NK-92 treated with Interleukin-12 subunit alpha and Interleukin-12 subunit beta, amount 100 ng/mL, for 24 hours (cell line): ENCODE measurements around the gene ANGPTL1.
"Not testable (repeated sequence)": the region's sequence is repeated elsewhere in the genome, so short reads cannot be mapped to it uniquely, and the experiment has no call there.

ENCODE experiments used
- DNase-seq: peaks from one replicate; lab custom pipeline; 2025; lab: John Stamatoyannopoulos, UW

ANGPTL1 gene

GRCh38 chr1:178867670-178868069 lies 3.2 kb downstream of the ANGPTL1 start:
- no peak for DNase-seq

DNA sequence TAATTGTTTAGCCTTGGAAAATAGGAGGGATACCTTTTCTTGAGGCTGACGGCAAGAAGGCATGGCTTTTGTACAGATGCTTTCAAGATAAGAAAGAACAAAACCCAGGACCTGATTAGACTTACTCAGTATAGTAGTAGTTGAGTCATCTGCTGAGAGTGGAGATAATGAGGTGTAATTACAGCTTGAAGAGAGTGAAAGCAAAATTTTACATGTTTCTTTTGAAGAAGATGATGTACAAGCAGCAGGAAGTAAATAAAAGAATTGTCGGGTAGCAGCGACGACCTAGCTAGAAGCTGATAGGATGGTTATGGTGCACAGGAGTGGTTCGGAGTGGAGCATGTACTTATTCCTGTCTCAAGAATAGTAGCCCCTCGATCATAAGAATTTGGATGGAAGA lies 6.6 kb downstream of the ANGPTL1 start:
- DNase-seq = no peak

DNA sequence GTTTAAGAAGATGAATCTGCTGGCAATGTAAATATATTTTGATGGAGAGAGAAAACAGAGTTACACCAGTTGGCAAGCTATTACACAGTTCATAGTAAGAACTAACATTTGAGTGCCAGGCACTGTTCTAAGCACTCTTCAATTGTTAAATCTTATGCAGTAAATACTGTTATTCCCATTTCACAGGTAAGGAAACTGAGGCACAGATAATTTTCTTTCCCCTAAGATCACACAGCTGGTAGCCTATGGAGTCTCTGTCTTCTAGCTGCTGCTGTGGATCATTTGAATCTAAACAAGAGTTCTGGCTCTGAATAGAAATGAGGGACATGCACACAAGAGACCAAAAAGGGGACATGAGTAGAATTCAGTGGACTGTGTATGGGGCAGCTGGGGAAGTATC lies 8.0 kb downstream of the ANGPTL1 start:
- no peak for DNase-seq

DNA sequence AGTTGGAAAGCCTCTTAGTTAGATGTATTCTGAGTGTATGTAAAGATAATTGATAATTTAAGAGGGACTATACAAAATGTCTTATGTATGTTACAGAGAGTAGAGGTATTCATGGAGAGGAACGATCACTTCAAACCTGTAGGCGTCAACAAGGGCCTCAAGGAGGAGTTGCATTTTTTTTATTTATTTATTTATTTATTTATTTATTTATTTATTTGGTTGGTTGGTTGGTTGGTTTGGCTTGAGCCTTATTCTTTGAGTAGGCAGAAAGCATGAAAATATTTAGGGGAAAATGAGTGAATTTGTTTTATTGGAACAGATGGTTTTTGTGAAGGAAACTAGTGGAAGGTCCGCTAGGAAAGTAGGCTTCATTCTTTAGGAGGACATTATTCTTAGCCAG lies 8.5 kb downstream of the ANGPTL1 start:
- no peak for DNase-seq

DNA sequence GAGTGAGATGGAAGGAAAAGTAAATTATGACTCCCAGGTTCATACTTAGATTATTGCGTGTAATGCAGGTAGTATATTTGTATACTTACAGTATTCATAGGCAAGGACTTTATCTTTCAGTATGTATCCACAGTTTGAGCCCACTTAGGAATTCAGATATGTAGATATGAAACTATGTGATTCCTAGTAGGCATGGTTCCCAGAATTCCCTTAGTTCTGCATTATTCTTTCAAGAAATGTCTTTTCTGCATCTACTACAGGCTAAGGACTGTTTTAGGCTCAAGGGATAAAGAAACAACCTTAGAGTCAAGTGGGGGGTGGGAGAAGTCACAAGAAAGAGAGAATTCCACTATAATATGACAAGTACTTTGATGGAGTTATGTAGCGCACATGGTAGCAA lies 13.8 kb downstream of the ANGPTL1 start:
- no peak for DNase-seq

DNA sequence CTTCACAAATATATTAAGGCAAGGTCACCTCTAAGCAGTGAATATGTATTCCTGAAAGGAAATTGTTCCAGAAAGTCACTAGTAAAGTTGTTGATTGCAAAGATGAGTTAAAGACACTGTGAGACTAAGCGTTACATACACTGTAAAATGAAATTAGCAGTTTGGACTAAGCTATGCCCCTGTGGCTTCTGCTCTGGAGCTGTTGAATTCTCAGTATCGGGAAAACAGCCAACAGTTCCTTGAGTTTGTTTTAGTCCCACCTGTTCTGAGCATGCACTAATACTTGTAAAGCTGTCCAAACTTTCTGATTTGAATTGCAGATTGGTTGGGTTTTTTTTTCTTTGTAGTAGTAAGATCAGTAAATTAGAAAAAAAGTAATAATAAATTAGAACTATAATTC lies 21.0 kb downstream of the ANGPTL1 start:
- no peak for DNase-seq

- not testable (repeated sequence) for DNase-seq
Measured at GRCh38 chr1:178847919-178848318, 23.0 kb downstream of the ANGPTL1 start.

DNA sequence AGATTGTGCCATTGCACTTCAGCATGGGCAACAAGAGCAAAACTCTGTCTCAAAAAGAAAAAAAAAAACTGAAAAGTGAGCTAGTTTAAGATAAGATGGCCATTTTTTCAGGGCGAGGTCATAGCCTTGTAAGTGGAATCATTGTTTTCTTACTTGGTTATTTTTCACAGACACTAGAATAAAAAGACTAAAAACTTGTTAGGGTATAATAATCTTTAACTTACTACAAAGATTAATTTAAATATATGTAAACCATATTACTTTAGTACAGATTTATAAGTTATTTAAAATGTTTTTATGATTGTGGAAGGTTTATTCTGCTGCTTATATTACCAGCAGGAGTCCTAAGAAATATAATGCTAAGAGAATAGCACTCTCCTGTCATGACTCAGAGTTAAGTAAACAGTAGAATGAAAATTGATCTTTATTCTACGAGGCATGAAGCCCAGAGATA lies 23.5 kb downstream of the ANGPTL1 start:
- DNase-seq = no peak

GRCh38 chr1:178846306-178846705 lies 24.6 kb downstream of the ANGPTL1 start:
- DNase-seq = no peak

DNA sequence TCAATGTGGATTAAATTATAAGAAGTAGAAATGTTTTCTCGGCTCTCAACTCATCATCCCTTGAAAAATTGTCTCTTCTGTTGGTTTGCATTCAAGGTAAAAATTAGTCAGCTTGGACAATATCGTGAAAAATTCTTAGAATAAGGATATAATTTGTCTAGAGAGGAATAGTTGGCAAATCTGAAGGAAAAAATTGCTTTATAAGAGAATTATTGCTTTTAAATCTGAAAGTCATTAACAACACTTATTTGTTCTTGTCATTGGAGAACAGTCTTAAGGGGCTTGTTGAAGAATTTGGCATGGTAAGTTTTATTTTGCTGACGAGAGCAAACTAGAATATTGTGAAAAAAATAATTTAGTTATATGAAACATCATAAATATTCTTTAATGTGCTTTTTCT lies 26.4 kb downstream of the ANGPTL1 start:
- no peak for DNase-seq

DNA sequence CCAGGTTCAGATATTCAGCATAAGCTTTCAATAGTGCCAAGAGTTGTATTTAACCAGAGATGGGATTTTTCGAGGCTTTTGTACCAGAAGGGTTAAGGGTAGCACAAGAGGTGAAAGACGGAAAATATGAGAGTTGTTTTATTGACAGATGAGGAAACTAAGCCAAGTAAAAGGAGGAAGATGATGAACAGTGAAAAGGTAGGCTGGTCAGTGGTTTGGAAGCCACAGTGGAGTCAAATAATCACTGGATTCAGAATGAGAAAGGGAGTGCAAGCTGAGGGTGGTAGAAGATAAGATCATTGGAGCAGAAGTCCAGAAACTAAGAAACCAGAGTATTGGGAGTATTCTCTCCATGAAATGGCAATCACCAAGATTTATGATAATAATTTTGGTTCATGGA lies 45.7 kb downstream of the ANGPTL1 start:
- no peak for DNase-seq

- no peak for DNase-seq
Measured at GRCh38 chr1:178821134-178821866, 49.6 kb downstream of the ANGPTL1 start.

- no peak for DNase-seq
Measured at GRCh38 chr1:178819123-178819522, 51.8 kb downstream of the ANGPTL1 start.

DNA sequence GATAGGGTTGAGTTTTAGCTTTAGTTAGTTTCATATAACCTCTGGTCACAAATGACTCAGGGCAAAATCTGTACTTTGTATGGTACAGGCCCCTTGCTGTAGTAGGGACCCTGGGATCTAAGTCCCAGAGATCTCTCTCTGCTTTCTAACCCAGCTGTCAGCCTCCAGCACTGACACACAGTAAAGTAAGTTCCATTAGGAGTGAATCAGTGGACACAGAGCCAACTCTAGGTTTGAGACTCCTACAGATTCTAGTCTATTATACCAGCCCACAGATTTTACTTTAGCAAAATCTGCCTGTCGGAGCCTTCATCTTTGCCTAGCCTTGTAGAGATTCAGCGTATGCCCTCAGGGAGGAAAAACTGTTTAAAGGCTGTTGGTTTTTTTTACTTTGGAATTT lies 52.5 kb downstream of the ANGPTL1 start:
- no peak for DNase-seq

DNA sequence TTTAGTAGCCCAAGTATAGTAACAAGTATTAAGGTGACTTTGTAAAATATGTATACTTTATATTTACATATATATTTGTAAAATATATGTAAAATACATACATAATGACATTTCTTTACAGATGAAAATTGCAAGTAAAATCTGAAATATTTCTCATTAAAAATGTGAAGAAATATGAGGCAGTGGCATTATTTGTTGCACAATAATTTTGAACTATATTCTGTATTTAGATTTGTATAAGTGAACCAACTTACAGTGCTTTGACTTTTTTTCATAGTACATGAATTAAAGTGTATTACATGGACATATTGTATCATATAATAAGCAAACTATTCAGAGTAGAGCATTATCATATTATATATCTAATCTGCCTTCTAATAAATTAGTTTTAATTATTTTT lies 60.3 kb downstream of the ANGPTL1 start:
- no peak for DNase-seq

GRCh38 chr1:178808529-178808928 lies 62.3 kb downstream of the ANGPTL1 start:
- no peak for DNase-seq

DNA sequence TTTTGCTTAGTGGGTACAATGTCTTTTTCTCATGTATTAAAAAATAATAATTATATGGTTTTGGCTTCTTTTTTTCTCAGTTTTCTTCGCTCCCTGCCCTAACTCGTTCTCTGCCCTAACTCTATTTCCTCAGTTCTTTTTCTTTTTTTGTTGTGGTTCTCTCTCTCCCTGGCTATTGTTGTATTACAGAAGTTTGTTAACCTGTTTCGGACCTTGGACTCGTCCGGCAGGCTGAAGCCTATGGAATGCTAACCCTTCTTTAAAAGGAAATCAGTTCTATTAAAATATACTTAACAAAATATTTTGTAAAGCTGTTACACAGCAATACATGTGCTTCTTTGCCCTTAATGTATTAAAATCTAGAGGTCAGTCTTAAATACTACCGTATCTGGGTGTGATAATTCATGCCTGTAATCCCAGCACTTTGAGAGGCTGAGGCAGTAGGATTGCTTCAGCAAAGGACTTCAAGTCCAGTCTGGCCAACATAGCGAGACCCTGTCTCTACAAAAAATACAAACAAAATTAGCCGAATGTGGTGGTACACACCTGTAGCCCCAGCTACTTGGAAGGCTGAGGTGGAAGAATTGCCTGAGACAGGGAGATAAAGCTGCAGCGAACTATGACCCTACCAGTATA lies 64.1 kb downstream of the ANGPTL1 start:
- no peak for DNase-seq

DNA sequence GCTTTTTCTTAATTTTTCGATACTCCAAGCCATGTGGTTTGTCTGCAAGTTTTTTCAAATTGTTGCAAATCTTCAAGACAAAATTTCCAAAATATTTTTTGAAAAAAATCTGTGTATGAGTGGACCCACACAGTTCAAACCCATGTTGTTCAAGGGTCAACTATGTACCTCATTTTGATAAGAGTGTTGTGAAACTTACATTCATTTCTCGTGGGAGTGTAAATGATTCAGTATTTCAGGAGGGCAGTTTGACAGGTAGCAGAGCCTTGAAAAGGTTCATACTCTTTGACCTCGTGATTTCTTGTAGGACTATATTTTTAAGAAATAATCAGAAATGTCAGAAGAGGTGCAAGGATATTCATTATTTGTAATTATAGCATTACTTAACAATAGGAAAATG lies 68.0 kb downstream of the ANGPTL1 start:
- DNase-seq = no peak
